ENCODE results near the gene FANCD2.

FANCD2 gene

GRCh38 chr3:10115326-10116137 lies 89.3 kb downstream of the FANCD2 start, which contains the start of gene BRK1 (continued):
- TF ChIP-seq ZNF677 (tag by site-specific recombination; IDR thresholded peaks at IDR 0.05) = no peak
- no peak for TF ChIP-seq ATF2 (tag by site-specific recombination; IDR thresholded peaks at IDR 0.05; ENCODE audit: low read depth)
- TF ChIP-seq ZBTB48 (tag by site-specific recombination; IDR thresholded peaks at IDR 0.05) = no peak
- no peak for TF ChIP-seq ZNF510 (tag by site-specific recombination; IDR thresholded peaks at IDR 0.05; ENCODE audit: insufficient replicate concordance)
- peak; percentile 62 for TF ChIP-seq ZNF2 (tag by site-specific recombination; IDR thresholded peaks at IDR 0.05)
- TF ChIP-seq ZNF473 (tag by site-specific recombination; IDR thresholded peaks at IDR 0.05) = no peak
- 0 out of 2 replicates have a peak, but pooled peaks have one; percentile 55 for TF ChIP-seq ZXDB (tag by site-specific recombination; IDR thresholded peaks at IDR 0.05)
- peak; percentile 19; the same call in 1 of the 2 replicates for TF ChIP-seq ZNF660 (tag by site-specific recombination; IDR thresholded peaks at IDR 0.05)
- TF ChIP-seq ZBTB26 (tag by site-specific recombination; optimal IDR thresholded peaks at IDR 0.05) = peak; percentile 86
- TF ChIP-seq ZNF148 (tag by site-specific recombination; IDR thresholded peaks at IDR 0.05; ENCODE audit: borderline replicate concordance) = no peak
- TF ChIP-seq ZNF341 (tag by site-specific recombination; IDR thresholded peaks at IDR 0.05; ENCODE audit: low read depth) = peak; percentile 58
- TF ChIP-seq HOXC10 (CRISPR knock-in tag; IDR thresholded peaks at IDR 0.05) = no peak
- TF ChIP-seq ZNF837 (tag by site-specific recombination; IDR thresholded peaks at IDR 0.05) = no peak
- peak; percentile 48; the same call in 1 of the 2 replicates for TF ChIP-seq INSM2 (tag by site-specific recombination; IDR thresholded peaks at IDR 0.05)
- TF ChIP-seq ZEB2 (tag by site-specific recombination; IDR thresholded peaks at IDR 0.05) = peak; percentile 65; the same call in 1 of the 2 replicates
- no peak for TF ChIP-seq ZNF223 (tag by site-specific recombination; IDR thresholded peaks at IDR 0.05)
- no peak for TF ChIP-seq ZNF394 (tag by site-specific recombination; IDR thresholded peaks at IDR 0.05; ENCODE audit: borderline replicate concordance)
- peak; percentile 61 for TF ChIP-seq SP2 (tag by site-specific recombination; IDR thresholded peaks at IDR 0.05)
- no peak for TF ChIP-seq IKZF3 (tag by site-specific recombination; IDR thresholded peaks at IDR 0.05)
- no peak for TF ChIP-seq ZNF239 (tag by site-specific recombination; IDR thresholded peaks at IDR 0.05)
- no peak for TF ChIP-seq ZNF549 (tag by site-specific recombination; IDR thresholded peaks at IDR 0.05)
- peak; percentile 64; the same call in 1 of the 2 replicates for TF ChIP-seq ZNF449 (tag by site-specific recombination; IDR thresholded peaks at IDR 0.05)
- TF ChIP-seq ZNF362 (tag by site-specific recombination; IDR thresholded peaks at IDR 0.05) = no peak
- peak; percentile 93 for TF ChIP-seq ZNF629 (tag by site-specific recombination; IDR thresholded peaks at IDR 0.05)
- TF ChIP-seq ZIC2 (tag by site-specific recombination; IDR thresholded peaks at IDR 0.05) = 0 out of 2 replicates have a peak, but pooled peaks have one; percentile 16
- TF ChIP-seq SETDB1 (IDR thresholded peaks at IDR 0.05; ENCODE audit: insufficient read length, low read length) = no peak
- peak; percentile 69; the same call in 1 of the 2 replicates for TF ChIP-seq ZNF501 (tag by site-specific recombination; IDR thresholded peaks at IDR 0.05)
- TF ChIP-seq PRDM1 (tag by site-specific recombination; IDR thresholded peaks at IDR 0.05) = no peak
- TF ChIP-seq ZNF624 (tag by site-specific recombination; IDR thresholded peaks at IDR 0.05) = 0 out of 2 replicates have a peak, but pooled peaks have one; percentile 10
- TF ChIP-seq ZSCAN30 (tag by site-specific recombination; IDR thresholded peaks at IDR 0.05) = no peak
- no peak for TF ChIP-seq ZNF140 (tag by site-specific recombination; IDR thresholded peaks at IDR 0.05)
